Central memory CD8-positive, alpha-beta T cell (primary cell): ENCODE measurements around the gene RAB3C.

Experiments
- ATAC-seq: fragments of 150-1000 bp; cut with Tn5 transposase; replicated peaks from 2 replicates; pipeline ENCODE4 v1.10.0; 2022; ENCODE audit warnings: mild to moderate bottlenecking, moderate FRiP score, moderate number of reproducible peaks; ENCODE audit not compliant: poor library complexity, severe bottlenecking; ENCODE audit errors: extremely low read depth
- DNase-seq, 2 donors: peaks; one replicate each; pipeline ENCODE4 v3.0.0; 2021; ENCODE audit warnings: low spot score in 2 of 2
- H3K27ac Mint-ChIP-seq: one replicate; pipeline ENCODE4 v1.8.0; 2022; ENCODE audit warnings: low read depth, mild to moderate bottlenecking, moderate library complexity, mixed read lengths
- H3K27me3 Mint-ChIP-seq: one replicate; pipeline ENCODE4 v1.8.0; 2022; ENCODE audit warnings: mixed read lengths
- H3K36me3 Mint-ChIP-seq: one replicate; pipeline ENCODE4 v1.8.0; 2022; ENCODE audit warnings: mild to moderate bottlenecking, moderate library complexity, mixed read lengths; ENCODE audit not compliant: insufficient read depth
- H3K4me1 Mint-ChIP-seq: one replicate; pipeline ENCODE4 v1.8.0; 2022; ENCODE audit warnings: mixed read lengths
- H3K4me3 Mint-ChIP-seq: one replicate; pipeline ENCODE4 v1.8.0; 2022; ENCODE audit warnings: mild to moderate bottlenecking, moderate library complexity, mixed read lengths
- H3K9me3 Mint-ChIP-seq: one replicate; pipeline ENCODE4 v1.8.0; 2022; ENCODE audit warnings: mixed read lengths

RAB3C gene

DNA sequence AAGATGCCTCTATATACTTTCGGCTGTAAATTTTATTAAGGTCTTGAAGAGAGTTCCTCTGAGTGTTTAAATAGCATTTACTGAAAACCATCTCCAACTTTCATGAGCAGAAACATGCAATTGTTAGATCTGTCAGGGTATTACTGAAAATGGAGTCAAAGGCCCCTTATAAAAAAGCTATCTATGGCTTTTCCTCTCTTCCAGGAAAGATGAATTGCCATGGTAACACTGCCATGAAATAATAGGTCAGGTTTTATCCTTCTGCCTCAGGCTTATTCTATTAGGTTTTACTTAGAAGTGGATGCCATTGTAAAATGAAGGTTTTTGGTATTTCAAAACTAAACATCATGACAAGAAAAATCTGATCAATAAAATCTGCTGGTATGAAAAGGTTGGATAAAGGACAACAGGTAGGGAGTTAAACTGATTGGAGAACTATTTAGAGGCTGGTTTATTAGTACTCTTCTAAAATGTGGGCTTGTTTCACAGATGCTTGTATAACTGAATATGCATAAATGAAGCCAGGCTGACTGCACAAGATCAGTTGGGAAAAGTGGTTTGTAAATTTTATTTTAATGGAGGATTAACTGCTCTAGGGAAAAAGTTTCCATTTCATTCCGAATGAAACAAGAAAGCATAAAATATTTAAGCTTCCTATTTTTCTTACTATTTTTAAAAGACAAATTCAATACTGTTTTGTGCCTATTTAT lies 135.5 kb downstream of the RAB3C start:
- peaks cover 4% of the 10 kb centered on the region for H3K9me3 Mint-ChIP-seq
- peaks cover 6% of the 10 kb centered on the region for H3K27me3 Mint-ChIP-seq
- no peak for DNase-seq
- peaks cover 2% of the 10 kb centered on the region for H3K36me3 Mint-ChIP-seq
- no peak for ATAC-seq
- H3K27ac Mint-ChIP-seq, result no peak overlapping the region
- H3K4me3 Mint-ChIP-seq, result no peak overlapping the region
- no peaks in the 10 kb centered on the region for H3K4me1 Mint-ChIP-seq

DNA sequence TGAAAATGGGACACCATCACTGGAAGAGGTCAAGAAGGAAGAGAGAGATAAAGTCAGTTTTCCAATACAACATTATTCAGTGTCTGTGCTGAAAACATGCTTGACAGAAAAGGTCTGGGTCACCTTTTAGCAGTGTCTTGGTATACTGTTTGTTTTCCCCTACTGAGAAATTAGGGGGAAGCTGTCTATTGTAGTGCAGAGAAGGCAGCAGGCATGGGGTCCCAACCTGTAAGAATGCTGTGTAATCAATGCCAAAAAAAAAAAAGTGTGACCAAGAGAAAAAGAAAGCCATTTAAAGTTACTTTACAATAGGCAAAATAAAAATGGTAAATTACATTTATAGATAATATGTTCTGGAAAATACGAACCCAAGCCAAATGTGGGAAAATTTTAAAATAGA lies 139.3 kb downstream of the RAB3C start:
- Mint-ChIP-seq H3K4me1 (no peaks in the 10 kb centered on the region), H3K27ac (no peak overlapping the region), H3K27me3 (peaks cover 14% of the 10 kb centered on the region), H3K4me3 (no peak overlapping the region), H3K9me3 (peaks cover 13% of the 10 kb centered on the region), H3K36me3 (peaks cover 2% of the 10 kb centered on the region)
- DNase-seq (no peak), ATAC-seq (no peak)

DNA sequence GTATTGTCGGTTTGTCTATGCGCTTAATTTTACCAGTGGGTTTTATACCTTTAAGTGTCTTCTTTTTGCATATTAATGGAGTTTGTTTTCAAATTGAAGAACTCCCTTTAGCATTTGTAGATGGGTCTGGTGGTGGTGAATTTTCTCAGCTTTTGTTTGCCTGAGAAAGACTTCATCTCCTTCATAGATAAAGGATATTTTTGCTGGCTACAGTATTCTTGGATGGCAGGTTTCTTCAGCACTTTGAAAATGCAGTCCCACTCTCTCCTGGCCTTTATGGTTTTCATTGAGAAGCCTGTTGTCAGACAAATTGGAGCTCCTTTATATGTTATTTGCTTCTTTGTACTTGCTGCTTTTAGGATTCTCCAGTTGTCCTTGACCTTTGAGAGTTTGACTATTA lies 142.1 kb downstream of the RAB3C start:
- no peak overlapping the region for H3K4me3 Mint-ChIP-seq
- H3K27ac Mint-ChIP-seq, result no peak overlapping the region
- peaks cover 14% of the 10 kb centered on the region for H3K27me3 Mint-ChIP-seq
- H3K36me3 Mint-ChIP-seq, result peaks cover 2% of the 10 kb centered on the region
- ATAC-seq (no peak), DNase-seq (no peak)
- peaks cover 13% of the 10 kb centered on the region for H3K9me3 Mint-ChIP-seq
- no peaks in the 10 kb centered on the region for H3K4me1 Mint-ChIP-seq

DNA sequence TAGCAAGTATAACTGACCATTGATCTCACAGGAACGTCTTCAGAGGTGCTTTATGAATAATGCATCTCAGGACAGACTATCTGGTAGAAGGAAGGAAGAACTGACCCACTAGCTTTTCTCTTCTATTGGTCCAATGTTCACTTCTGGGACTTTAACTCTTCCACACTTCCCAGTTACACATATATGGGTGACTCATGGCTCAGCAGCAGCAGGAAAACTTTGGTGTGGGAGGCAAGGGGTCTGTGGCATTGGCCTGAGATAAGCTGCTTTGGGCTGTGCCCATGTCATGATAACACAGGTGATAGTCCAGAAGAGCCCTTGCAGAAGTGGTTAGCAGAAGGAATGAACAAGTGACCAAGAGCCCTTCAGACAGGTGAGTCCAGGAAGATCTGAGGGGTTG lies 148.8 kb downstream of the RAB3C start:
- Mint-ChIP-seq H3K9me3 (no peaks in the 10 kb centered on the region), H3K4me3 (no peak overlapping the region), H3K4me1 (no peaks in the 10 kb centered on the region), H3K27ac (no peak overlapping the region), H3K27me3 (peaks cover 8% of the 10 kb centered on the region), H3K36me3 (no peaks in the 10 kb centered on the region)
- DNase-seq, result no peak
- ATAC-seq, result no peak

DNA sequence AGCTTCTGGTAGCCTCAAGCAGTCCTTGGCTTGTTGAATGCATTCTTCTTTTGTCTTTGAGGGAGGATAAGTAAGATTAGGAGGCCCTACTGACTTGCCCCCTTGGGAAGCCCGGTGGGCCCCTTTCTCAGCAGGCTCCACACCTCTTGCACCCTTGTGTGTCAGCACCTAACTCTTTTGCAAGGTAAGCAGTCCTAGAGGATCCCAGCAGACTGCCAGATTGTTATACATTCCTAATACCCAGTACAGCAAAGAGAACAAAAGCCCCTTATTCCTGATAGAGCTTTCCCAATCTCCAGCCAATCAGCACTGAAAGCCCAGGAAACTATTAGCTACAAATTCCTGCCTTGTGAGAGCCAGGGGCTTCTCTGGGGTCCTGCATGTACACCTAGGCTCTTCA lies 152.8 kb downstream of the RAB3C start:
- Mint-ChIP-seq H3K27ac (no peak overlapping the region), H3K4me1 (no peaks in the 10 kb centered on the region), H3K4me3 (no peak overlapping the region), H3K27me3 (peaks cover 11% of the 10 kb centered on the region), H3K9me3 (no peaks in the 10 kb centered on the region), H3K36me3 (no peaks in the 10 kb centered on the region)
- no peak for DNase-seq
- no peak for ATAC-seq

DNA sequence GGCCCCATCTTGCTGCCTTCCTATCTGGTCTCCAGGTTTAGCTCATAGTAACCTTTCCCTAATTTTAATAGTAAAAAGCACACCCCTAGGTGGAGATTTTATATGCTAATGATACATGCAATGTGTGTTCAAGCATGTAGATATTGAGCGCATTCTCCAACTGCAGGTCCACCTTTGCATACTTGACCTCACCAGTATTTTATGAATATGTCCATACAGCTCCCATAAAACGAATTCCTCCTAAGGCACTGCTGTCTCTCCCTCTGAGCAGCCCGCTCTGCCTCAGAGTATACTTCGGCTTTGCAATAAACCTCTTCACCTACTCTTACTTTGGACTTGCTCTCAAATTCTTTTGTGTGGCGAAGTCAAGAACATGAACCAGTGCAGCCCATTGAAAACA lies 153.3 kb downstream of the RAB3C start:
- no peak overlapping the region for H3K27ac Mint-ChIP-seq
- no peaks in the 10 kb centered on the region for H3K9me3 Mint-ChIP-seq
- ATAC-seq (no peak), DNase-seq (no peak)
- no peaks in the 10 kb centered on the region for H3K4me1 Mint-ChIP-seq
- H3K27me3 Mint-ChIP-seq, result peaks cover 11% of the 10 kb centered on the region
- no peak overlapping the region for H3K4me3 Mint-ChIP-seq
- no peaks in the 10 kb centered on the region for H3K36me3 Mint-ChIP-seq

DNA sequence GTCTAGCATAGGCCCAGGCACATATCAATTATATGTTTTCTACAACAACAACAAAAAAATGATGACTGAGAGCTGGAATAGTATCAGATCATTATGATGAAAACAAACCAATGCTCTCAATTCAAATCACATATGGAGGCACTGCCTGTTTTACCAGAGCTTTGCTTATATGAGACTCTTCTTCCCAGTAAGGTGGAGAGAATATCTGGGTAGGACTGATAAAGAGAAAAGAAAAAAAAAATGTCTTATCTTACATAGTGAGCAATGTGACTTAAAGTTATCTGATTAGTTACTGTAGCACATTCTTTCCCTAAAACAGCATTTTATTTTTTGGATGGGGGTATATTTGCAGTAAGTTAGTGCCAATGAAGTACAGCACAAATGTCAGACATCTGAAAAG lies 154.8 kb downstream of the RAB3C start:
- Mint-ChIP-seq H3K4me3 (no peak overlapping the region), H3K4me1 (no peaks in the 10 kb centered on the region), H3K36me3 (no peaks in the 10 kb centered on the region), H3K9me3 (peaks cover 5% of the 10 kb centered on the region), H3K27ac (no peak overlapping the region), H3K27me3 (peaks cover 11% of the 10 kb centered on the region)
- DNase-seq, result no peak
- ATAC-seq, result no peak

DNA sequence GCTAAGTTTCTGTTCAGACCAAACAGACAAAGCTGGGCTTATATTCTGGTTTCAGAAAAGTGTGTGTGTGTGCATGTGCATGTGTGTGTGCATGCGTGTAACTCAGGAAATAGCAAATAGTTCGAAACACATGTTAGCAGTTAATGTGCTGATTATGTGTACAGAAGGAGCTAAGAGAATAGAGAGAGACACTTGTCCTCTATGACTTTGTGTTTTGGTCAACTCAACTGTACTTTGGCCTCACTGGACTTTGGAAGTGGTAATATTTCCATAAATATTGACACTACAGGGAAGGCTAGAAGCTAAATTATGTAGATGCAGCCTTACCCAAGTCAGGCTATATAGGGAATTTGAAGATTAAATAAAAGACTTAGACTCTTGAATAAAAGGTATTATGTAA lies 155.5 kb downstream of the RAB3C start:
- Mint-ChIP-seq H3K27me3 (peaks cover 11% of the 10 kb centered on the region), H3K4me1 (no peaks in the 10 kb centered on the region), H3K9me3 (peaks cover 5% of the 10 kb centered on the region), H3K4me3 (no peak overlapping the region), H3K27ac (no peak overlapping the region), H3K36me3 (no peaks in the 10 kb centered on the region)
- ATAC-seq, result no peak
- DNase-seq, result no peak

DNA sequence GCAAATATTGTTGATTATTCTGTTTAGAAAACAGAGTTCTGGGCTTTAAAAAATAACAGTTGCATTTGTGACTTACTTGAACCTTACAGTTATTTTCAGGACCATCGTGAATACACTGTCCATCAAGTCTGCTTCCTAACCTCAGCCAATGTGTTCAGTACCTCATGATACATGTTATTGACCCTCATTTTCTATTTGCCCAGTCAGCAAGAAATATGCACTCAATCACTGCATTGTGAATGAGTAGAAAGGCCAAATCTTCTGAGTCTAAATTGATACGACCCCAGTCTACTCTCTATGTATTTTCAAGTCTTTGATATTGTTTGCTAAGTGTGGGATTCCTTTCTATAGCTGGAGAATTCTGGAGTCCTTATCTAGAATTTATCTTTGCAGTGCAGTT lies 156.2 kb downstream of the RAB3C start:
- H3K27me3 Mint-ChIP-seq, result peaks cover 11% of the 10 kb centered on the region
- ATAC-seq, result no peak
- no peak overlapping the region for H3K27ac Mint-ChIP-seq
- DNase-seq, result no peak
- H3K4me1 Mint-ChIP-seq, result no peaks in the 10 kb centered on the region
- peaks cover 5% of the 10 kb centered on the region for H3K9me3 Mint-ChIP-seq
- no peak overlapping the region for H3K4me3 Mint-ChIP-seq
- H3K36me3 Mint-ChIP-seq, result no peaks in the 10 kb centered on the region

DNA sequence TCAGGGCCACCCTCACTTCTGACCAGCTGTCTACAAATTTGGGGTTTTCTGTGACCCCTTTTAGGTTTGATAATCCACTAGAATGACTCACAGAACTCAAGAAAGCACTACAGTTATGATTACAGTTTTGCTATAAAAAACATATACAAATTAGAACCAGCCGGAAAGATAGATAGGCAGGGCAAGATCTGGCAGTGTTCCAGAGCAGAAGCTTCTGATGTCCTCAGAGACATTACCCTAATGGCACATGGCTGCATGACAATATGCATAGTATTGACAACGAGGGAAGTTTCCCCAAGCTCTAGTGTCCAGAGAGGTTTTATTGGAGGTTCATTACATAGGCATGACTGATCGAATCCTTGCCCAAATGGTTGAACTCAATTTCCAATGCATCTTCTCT lies 158.1 kb downstream of the RAB3C start:
- no peaks in the 10 kb centered on the region for H3K4me1 Mint-ChIP-seq
- DNase-seq, result no peak
- peaks cover 21% of the 10 kb centered on the region for H3K27me3 Mint-ChIP-seq
- H3K27ac Mint-ChIP-seq, result no peak overlapping the region
- peaks cover 5% of the 10 kb centered on the region for H3K9me3 Mint-ChIP-seq
- no peak overlapping the region for H3K4me3 Mint-ChIP-seq
- H3K36me3 Mint-ChIP-seq, result no peaks in the 10 kb centered on the region
- ATAC-seq, result no peak

DNA sequence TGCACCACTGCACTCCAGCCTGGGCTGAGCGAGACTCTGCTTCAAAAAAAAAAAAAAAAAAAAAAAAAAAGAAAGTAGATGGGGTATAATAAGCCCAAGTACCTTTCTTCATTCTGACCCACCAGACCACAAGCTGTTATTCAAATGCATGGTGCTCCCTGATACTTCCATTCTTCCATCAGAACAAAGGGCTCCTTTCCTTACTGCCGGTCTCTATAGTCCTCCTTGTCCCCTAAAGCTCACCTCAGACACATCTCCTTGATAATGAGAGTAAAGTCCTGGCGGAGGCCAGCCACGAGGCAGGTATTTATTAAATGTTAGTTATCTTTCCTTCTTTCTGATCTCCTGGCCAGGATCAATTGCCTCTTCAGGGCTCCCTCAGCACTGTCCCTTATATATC lies 162.5 kb downstream of the RAB3C start:
- Mint-ChIP-seq H3K9me3 (peaks cover 5% of the 10 kb centered on the region), H3K4me3 (no peak overlapping the region), H3K36me3 (peaks cover 2% of the 10 kb centered on the region), H3K4me1 (no peaks in the 10 kb centered on the region), H3K27me3 (peaks cover 14% of the 10 kb centered on the region), H3K27ac (no peak overlapping the region)
- DNase-seq, result no peak
- no peak for ATAC-seq

DNA sequence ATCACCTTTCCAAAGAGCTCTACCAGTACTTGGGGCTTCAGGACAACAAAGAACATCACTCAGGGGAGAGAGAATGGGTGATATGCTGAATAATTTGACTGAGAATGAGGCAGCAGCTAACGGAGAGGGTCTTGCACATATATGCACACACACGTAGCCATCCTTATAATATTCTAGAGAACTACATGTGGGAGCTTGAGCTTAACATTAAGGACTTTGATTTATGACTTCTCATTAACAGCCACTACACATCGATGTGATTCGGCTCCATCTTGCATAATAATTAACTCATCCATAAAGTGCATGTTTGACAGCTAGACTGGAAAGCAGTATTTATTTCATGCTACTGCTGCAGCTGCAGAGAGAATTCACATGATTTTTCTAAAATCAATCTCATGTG lies 163.4 kb downstream of the RAB3C start:
- peaks cover 14% of the 10 kb centered on the region for H3K27me3 Mint-ChIP-seq
- H3K4me3 Mint-ChIP-seq, result no peak overlapping the region
- DNase-seq, result no peak
- H3K9me3 Mint-ChIP-seq, result peaks cover 5% of the 10 kb centered on the region
- H3K27ac Mint-ChIP-seq, result no peak overlapping the region
- no peak for ATAC-seq
- H3K36me3 Mint-ChIP-seq, result peaks cover 2% of the 10 kb centered on the region
- no peaks in the 10 kb centered on the region for H3K4me1 Mint-ChIP-seq

DNA sequence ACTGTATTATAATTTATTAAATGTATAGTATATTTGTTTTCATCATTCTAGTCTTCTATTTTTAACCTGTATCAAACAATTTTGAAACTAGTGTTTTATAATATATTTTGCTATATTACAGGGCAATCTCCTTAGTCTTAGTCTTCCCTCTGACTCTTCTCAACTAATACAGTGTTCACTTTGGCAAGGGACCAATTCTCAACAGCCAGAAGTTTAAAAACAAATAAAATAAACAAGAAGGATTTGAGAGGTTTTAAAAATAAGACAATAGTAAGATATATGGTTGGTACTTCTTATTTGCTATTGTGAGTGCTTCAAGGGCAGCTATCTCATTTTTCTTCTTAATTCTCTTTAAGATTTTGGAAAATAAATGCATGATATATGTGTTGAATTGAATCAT lies 167.2 kb downstream of the RAB3C start:
- Mint-ChIP-seq H3K27me3 (peaks cover 27% of the 10 kb centered on the region), H3K36me3 (peaks cover 4% of the 10 kb centered on the region), H3K4me1 (no peaks in the 10 kb centered on the region), H3K9me3 (no peaks in the 10 kb centered on the region), H3K4me3 (no peak overlapping the region), H3K27ac (no peak overlapping the region)
- DNase-seq (no peak), ATAC-seq (no peak)
